ENCODE measurements around the gene UBTD2.

UBTD2 gene

GRCh38 chr5:172224996-172225395 lies 58.6 kb downstream of the UBTD2 start (continued):
- TF ChIP-seq SNAI2 (CRISPR knock-in tag; IDR thresholded peaks at IDR 0.05) = no peak
- TF ChIP-seq TCF4 (CRISPR knock-in tag; IDR thresholded peaks at IDR 0.05; ENCODE audit: borderline replicate concordance) = no peak; the same call in 1 of the 2 replicates

GRCh38 chr5:172223901-172224873 lies 59.4 kb downstream of the UBTD2 start:
- ATAC-seq = no peak
- TF ChIP-seq TOX (CRISPR knock-in tag; IDR thresholded peaks at IDR 0.05; ENCODE audit: borderline replicate concordance) (no peak), CSDC2 (CRISPR knock-in tag; IDR thresholded peaks at IDR 0.05) (no peak), POU6F1 (CRISPR knock-in tag; IDR thresholded peaks at IDR 0.05; ENCODE audit: borderline replicate concordance, low read depth) (no peak), TCF4 (CRISPR knock-in tag; IDR thresholded peaks at IDR 0.05; ENCODE audit: borderline replicate concordance) (no peak), ZNF565 (CRISPR knock-in tag; conservative IDR thresholded peaks at IDR 0.05; ENCODE audit: low read depth) (no peak), ZFP3 (CRISPR knock-in tag; IDR thresholded peaks at IDR 0.05) (no peak), ISL1 (CRISPR knock-in tag; IDR thresholded peaks at IDR 0.05) (no peak), TSHZ2 (CRISPR knock-in tag; IDR thresholded peaks at IDR 0.05) (no peak), ZC3H10 (CRISPR knock-in tag; IDR thresholded peaks at IDR 0.05) (no peak), ZFP30 (CRISPR knock-in tag; IDR thresholded peaks at IDR 0.05) (no peak), ESRRG (CRISPR knock-in tag; IDR thresholded peaks at IDR 0.05) (no peak), GLIS3 (CRISPR knock-in tag; IDR thresholded peaks at IDR 0.05) (no peak), RARB (CRISPR knock-in tag; IDR thresholded peaks at IDR 0.05) (no peak), SNAI2 (CRISPR knock-in tag; IDR thresholded peaks at IDR 0.05) (no peak), BACH2 (CRISPR knock-in tag; IDR thresholded peaks at IDR 0.05; ENCODE audit: borderline replicate concordance) (no peak), CREB5 (CRISPR knock-in tag; IDR thresholded peaks at IDR 0.05; ENCODE audit: low read depth) (no peak), OSR1 (CRISPR knock-in tag; IDR thresholded peaks at IDR 0.05) (no peak)

GRCh38 chr5:172219296-172219695 lies 64.3 kb downstream of the UBTD2 start:
- no peak for ATAC-seq

More at GRCh38 chr5:172219296-172219695, 64.3 kb downstream of the UBTD2 start:
- TF ChIP-seq ZNF8 (CRISPR knock-in tag; IDR thresholded peaks at IDR 0.05) = no peak
- TF ChIP-seq CSRNP3 (CRISPR knock-in tag; IDR thresholded peaks at IDR 0.05) = no peak
- TF ChIP-seq TSHZ2 (CRISPR knock-in tag; IDR thresholded peaks at IDR 0.05) = peak; percentile 87
- TF ChIP-seq TCF4 (CRISPR knock-in tag; IDR thresholded peaks at IDR 0.05; ENCODE audit: borderline replicate concordance) = peak; percentile 76; the same call in 1 of the 2 replicates
- no peak for TF ChIP-seq BACH2 (CRISPR knock-in tag; IDR thresholded peaks at IDR 0.05; ENCODE audit: borderline replicate concordance)
- TF ChIP-seq POU6F1 (CRISPR knock-in tag; IDR thresholded peaks at IDR 0.05; ENCODE audit: borderline replicate concordance, low read depth) = no peak
- no peak for TF ChIP-seq PPARA (CRISPR knock-in tag; IDR thresholded peaks at IDR 0.05; ENCODE audit: borderline replicate concordance)
- TF ChIP-seq ISL1 (CRISPR knock-in tag; IDR thresholded peaks at IDR 0.05) = 0 out of 2 replicates have a peak, but pooled peaks have one; percentile 25
